ENCODE data around the gene PPFIBP1.
"Not testable (repeated sequence)": the region's sequence is repeated elsewhere in the genome, so short reads cannot be mapped to it uniquely, and the experiment has no call there.

PPFIBP1 gene

GRCh38 chr12:27577688-27578087 lies 53.7 kb downstream of the PPFIBP1 start:
- no peak overlapping the region for H3K4me3 ChIP-seq (ENCODE audit: low read depth, low read length)
- TF ChIP-seq, protein P1, sequence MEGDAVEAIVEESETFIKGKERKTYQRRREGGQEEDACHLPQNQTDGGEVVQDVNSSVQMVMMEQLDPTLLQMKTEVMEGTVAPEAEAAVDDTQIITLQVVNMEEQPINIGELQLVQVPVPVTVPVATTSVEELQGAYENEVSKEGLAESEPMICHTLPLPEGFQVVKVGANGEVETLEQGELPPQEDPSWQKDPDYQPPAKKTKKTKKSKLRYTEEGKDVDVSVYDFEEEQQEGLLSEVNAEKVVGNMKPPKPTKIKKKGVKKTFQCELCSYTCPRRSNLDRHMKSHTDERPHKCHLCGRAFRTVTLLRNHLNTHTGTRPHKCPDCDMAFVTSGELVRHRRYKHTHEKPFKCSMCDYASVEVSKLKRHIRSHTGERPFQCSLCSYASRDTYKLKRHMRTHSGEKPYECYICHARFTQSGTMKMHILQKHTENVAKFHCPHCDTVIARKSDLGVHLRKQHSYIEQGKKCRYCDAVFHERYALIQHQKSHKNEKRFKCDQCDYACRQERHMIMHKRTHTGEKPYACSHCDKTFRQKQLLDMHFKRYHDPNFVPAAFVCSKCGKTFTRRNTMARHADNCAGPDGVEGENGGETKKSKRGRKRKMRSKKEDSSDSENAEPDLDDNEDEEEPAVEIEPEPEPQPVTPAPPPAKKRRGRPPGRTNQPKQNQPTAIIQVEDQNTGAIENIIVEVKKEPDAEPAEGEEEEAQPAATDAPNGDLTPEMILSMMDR (IDR thresholded peaks at IDR 0.05; ENCODE audit: low read depth, low read length): no peak
- no peak for DNase-seq (ENCODE audit: low read depth, low spot score)
- in situ Hi-C loops (cut with HindIII; ENCODE audit: low sequenced_read_pairs): no loop called here

GRCh38 chr12:27578689-27579372 lies 54.8 kb downstream of the PPFIBP1 start:
- no peak for DNase-seq (ENCODE audit: low read depth, low spot score)
- in situ Hi-C loops (cut with HindIII; ENCODE audit: low sequenced_read_pairs): no loop called here
- TF ChIP-seq, protein P1 (IDR thresholded peaks at IDR 0.05; ENCODE audit: low read depth, low read length): no peak
- H3K4me3 ChIP-seq (ENCODE audit: low read depth, low read length): no peak overlapping the region

- DNase-seq (ENCODE audit: low read depth, low spot score): no peak
- in situ Hi-C loops (cut with HindIII; ENCODE audit: low sequenced_read_pairs): no loop called here
- no peak overlapping the region for H3K4me3 ChIP-seq (ENCODE audit: low read depth, low read length)
- TF ChIP-seq, protein P1 (IDR thresholded peaks at IDR 0.05; ENCODE audit: low read depth, low read length): no peak
Measured at GRCh38 chr12:27580561-27581330, 56.7 kb downstream of the PPFIBP1 start.

GRCh38 chr12:27581331-27581671 lies 57.3 kb downstream of the PPFIBP1 start:
- in situ Hi-C loops (cut with HindIII; ENCODE audit: low sequenced_read_pairs); H3K4me3 ChIP-seq (ENCODE audit: low read depth, low read length); DNase-seq (ENCODE audit: low read depth, low spot score): not testable (repeated sequence)

DNA sequence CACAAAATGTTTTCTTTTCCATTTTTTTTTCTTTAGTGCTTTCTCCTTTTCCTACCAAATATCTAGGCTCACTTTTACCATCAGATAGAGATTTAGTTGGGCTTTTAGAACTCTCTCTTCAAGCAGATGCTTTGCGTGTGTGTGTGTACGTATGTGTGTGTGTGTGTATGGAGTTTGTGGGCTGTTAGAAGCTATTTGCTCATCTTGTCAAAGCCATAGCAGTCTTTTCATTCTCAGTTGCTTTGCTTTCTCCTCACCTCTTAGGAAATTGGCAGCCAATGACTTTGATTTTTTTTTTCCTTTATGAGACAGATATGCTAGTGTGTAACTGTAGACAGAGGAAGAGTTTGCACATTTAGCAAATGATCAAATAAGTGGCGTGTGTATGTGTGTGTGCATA lies 57.8 kb downstream of the PPFIBP1 start:
- H3K4me3 ChIP-seq (ENCODE audit: low read depth, low read length); in situ Hi-C loops (cut with HindIII; ENCODE audit: low sequenced_read_pairs); DNase-seq (ENCODE audit: low read depth, low spot score): not testable (repeated sequence)

- in situ Hi-C loops (cut with HindIII; ENCODE audit: low sequenced_read_pairs); DNase-seq (ENCODE audit: low read depth, low spot score); H3K4me3 ChIP-seq (ENCODE audit: low read depth, low read length): not testable (repeated sequence)
Measured at GRCh38 chr12:27582445-27582844, 58.4 kb downstream of the PPFIBP1 start.

GRCh38 chr12:27583057-27583797 lies 59.2 kb downstream of the PPFIBP1 start:
- no peak overlapping the region for H3K4me3 ChIP-seq (ENCODE audit: low read depth, low read length)
- DNase-seq (ENCODE audit: low read depth, low spot score): peak; percentile 54
- in situ Hi-C loops (cut with HindIII; ENCODE audit: low sequenced_read_pairs): no loop called here
- TF ChIP-seq, protein P1 (IDR thresholded peaks at IDR 0.05; ENCODE audit: low read depth, low read length): no peak

GRCh38 chr12:27583981-27584380 lies 60.0 kb downstream of the PPFIBP1 start:
- H3K4me3 ChIP-seq (ENCODE audit: low read depth, low read length): no peak overlapping the region
- TF ChIP-seq, protein P1 (IDR thresholded peaks at IDR 0.05; ENCODE audit: low read depth, low read length): no peak
- no peak for DNase-seq (ENCODE audit: low read depth, low spot score)
- in situ Hi-C loops (cut with HindIII; ENCODE audit: low sequenced_read_pairs): no loop called here
